ENCODE measurements around the gene FGD6.
"Not testable (repeated sequence)": the region's sequence is repeated elsewhere in the genome, so short reads cannot be mapped to it uniquely, and the experiment has no call there.

FGD6 gene

DNA sequence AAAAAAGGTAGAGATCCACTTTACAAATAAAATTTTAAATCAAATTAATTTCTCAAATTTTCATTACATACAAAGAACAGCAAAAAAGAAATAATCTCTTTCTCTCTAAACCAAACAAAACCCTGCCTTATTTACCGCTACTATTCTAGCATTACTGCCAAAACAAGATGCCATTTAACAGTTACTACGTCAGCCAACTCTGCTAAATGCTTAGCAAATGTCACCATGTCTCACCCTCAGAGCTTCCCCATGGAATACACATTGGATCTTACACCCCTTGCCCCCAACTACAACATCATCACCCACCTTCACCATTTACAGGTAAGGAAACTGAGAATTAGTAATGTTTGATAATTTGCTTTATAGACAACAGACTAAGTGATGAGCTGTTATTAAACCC, 120.9 kb downstream of the FGD6 start:
- Histone ChIP-seq H3F3A (ENCODE audit: insufficient read depth) (no peaks in the 10 kb centered on the region), H3K4me3 (ENCODE audit: insufficient read depth, low read length, poor library complexity, severe bottlenecking) (no peak overlapping the region), H4K20me1 (ENCODE audit: low read depth, low read length) (no peaks in the 10 kb centered on the region), H3K9me2 (replicated peaks; ENCODE audit: insufficient read depth, low read length) (no peaks in the 10 kb centered on the region), H3K36me3 (ENCODE audit: low read length) (no peaks in the 10 kb centered on the region), H3K27ac (ENCODE audit: low read depth, low read length) (no peak overlapping the region), H3K9me3 (ENCODE audit: insufficient read depth, low read length) (no peaks in the 10 kb centered on the region), H3K27me3 (ENCODE audit: low read length) (no peaks in the 10 kb centered on the region), H3K4me2 (ENCODE audit: low read depth, low read length, poor library complexity, severe bottlenecking) (no peak overlapping the region), H3K9ac (ENCODE audit: low read length) (no peak overlapping the region), H3K79me2 (ENCODE audit: insufficient read depth, low read length) (no peaks in the 10 kb centered on the region), H2AFZ (ENCODE audit: low read depth, low read length, severe bottlenecking) (no peak overlapping the region)
- TF ChIP-seq CTCF (IDR thresholded peaks at IDR 0.05; ENCODE audit: insufficient read depth, low read length, poor library complexity, severe bottlenecking) (no peak), EZH2phosphoT487 (conservative IDR thresholded peaks at IDR 0.05; ENCODE audit: low read length) (no peak)

- H3K4me3 ChIP-seq (ENCODE audit: insufficient read depth, low read length, poor library complexity, severe bottlenecking); H4K20me1 ChIP-seq (ENCODE audit: low read depth, low read length); H3K4me2 ChIP-seq (ENCODE audit: low read depth, low read length, poor library complexity, severe bottlenecking); H3K36me3 ChIP-seq (ENCODE audit: low read length); H3K79me2 ChIP-seq (ENCODE audit: insufficient read depth, low read length); H3K9me3 ChIP-seq (ENCODE audit: insufficient read depth, low read length); H3K27me3 ChIP-seq (ENCODE audit: low read length); H3F3A ChIP-seq (ENCODE audit: insufficient read depth); H2AFZ ChIP-seq (ENCODE audit: low read depth, low read length, severe bottlenecking); H3K9me2 ChIP-seq (replicated peaks; ENCODE audit: insufficient read depth, low read length); H3K9ac ChIP-seq (ENCODE audit: low read length); H3K27ac ChIP-seq (ENCODE audit: low read depth, low read length): not testable (repeated sequence)
Measured at GRCh38 chr12:95095866-95096265, 121.4 kb downstream of the FGD6 start.

GRCh38 chr12:95089462-95089861, 127.8 kb downstream of the FGD6 start:
- H3K79me2 ChIP-seq (ENCODE audit: insufficient read depth, low read length): no peaks in the 10 kb centered on the region
- H3K27me3 ChIP-seq (ENCODE audit: low read length): no peaks in the 10 kb centered on the region
- H3K9me2 ChIP-seq (replicated peaks; ENCODE audit: insufficient read depth, low read length): no peaks in the 10 kb centered on the region
- no peaks in the 10 kb centered on the region for H3F3A ChIP-seq (ENCODE audit: insufficient read depth)
- no peak overlapping the region for H3K4me2 ChIP-seq (ENCODE audit: low read depth, low read length, poor library complexity, severe bottlenecking)
- H3K9me3 ChIP-seq (ENCODE audit: insufficient read depth, low read length): no peaks in the 10 kb centered on the region
- no peak overlapping the region for H3K9ac ChIP-seq (ENCODE audit: low read length)
- no peaks in the 10 kb centered on the region for H3K36me3 ChIP-seq (ENCODE audit: low read length)
- H4K20me1 ChIP-seq (ENCODE audit: low read depth, low read length): no peaks in the 10 kb centered on the region
- H2AFZ ChIP-seq (ENCODE audit: low read depth, low read length, severe bottlenecking): no peak overlapping the region
- H3K27ac ChIP-seq (ENCODE audit: low read depth, low read length): no peak overlapping the region
- H3K4me3 ChIP-seq (ENCODE audit: insufficient read depth, low read length, poor library complexity, severe bottlenecking): no peak overlapping the region
- no peak for TF ChIP-seq CTCF (IDR thresholded peaks at IDR 0.05; ENCODE audit: insufficient read depth, low read length, poor library complexity, severe bottlenecking)
- TF ChIP-seq EZH2phosphoT487 (conservative IDR thresholded peaks at IDR 0.05; ENCODE audit: low read length): no peak

- no peak overlapping the region for H3K4me3 ChIP-seq (ENCODE audit: insufficient read depth, low read length, poor library complexity, severe bottlenecking)
- H3K9me3 ChIP-seq (ENCODE audit: insufficient read depth, low read length): no peaks in the 10 kb centered on the region
- no peaks in the 10 kb centered on the region for H3K79me2 ChIP-seq (ENCODE audit: insufficient read depth, low read length)
- no peak overlapping the region for H3K4me2 ChIP-seq (ENCODE audit: low read depth, low read length, poor library complexity, severe bottlenecking)
- no peaks in the 10 kb centered on the region for H3F3A ChIP-seq (ENCODE audit: insufficient read depth)
- TF ChIP-seq CTCF (IDR thresholded peaks at IDR 0.05; ENCODE audit: insufficient read depth, low read length, poor library complexity, severe bottlenecking): no peak
- TF ChIP-seq EZH2phosphoT487 (conservative IDR thresholded peaks at IDR 0.05; ENCODE audit: low read length): no peak
- no peak overlapping the region for H3K27ac ChIP-seq (ENCODE audit: low read depth, low read length)
- no peaks in the 10 kb centered on the region for H4K20me1 ChIP-seq (ENCODE audit: low read depth, low read length)
- no peak overlapping the region for H3K9ac ChIP-seq (ENCODE audit: low read length)
- H3K27me3 ChIP-seq (ENCODE audit: low read length): no peaks in the 10 kb centered on the region
- H3K9me2 ChIP-seq (replicated peaks; ENCODE audit: insufficient read depth, low read length): no peaks in the 10 kb centered on the region
- no peak overlapping the region for H2AFZ ChIP-seq (ENCODE audit: low read depth, low read length, severe bottlenecking)
- H3K36me3 ChIP-seq (ENCODE audit: low read length): no peaks in the 10 kb centered on the region
Measured at GRCh38 chr12:95088379-95088778, 128.9 kb downstream of the FGD6 start.

Measured in SU-DHL-6 (cell line).